Cerebellar nuclear complex (tissue), 1 donor: ENCODE measurements around the gene FAM107B.
"Not testable (repeated sequence)": the region's sequence is repeated elsewhere in the genome, so short reads cannot be mapped to it uniquely, and the experiment has no call there.

ENCODE experiments used
- DNase-seq, 2 experiments: peaks; one replicate each; lab custom pipeline; 2025; lab: John Stamatoyannopoulos, UW

FAM107B gene

DNA sequence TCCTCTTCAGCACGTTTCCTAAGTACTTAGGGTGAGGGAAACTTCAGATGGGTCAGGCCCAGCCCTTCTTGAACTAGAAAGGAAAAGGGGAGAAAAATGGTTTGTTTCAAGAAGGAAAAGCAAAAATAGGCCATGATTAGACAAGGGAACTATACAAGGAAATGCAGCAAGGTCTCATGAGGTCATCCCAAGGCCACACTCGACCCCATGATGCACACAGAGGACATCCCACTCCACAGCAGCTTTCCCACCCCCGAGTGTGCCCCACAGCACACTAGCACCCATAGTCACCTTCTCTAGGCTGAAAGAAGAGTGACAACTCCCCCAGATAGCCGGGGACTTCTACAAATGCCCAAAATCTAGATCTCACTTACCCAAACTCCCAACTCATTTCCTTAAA lies 173.4 kb downstream of the FAM107B start:
- no peak for DNase-seq

- DNase-seq: no peak
Measured at GRCh38 chr10:14600065-14600464, 174.6 kb downstream of the FAM107B start.

DNA sequence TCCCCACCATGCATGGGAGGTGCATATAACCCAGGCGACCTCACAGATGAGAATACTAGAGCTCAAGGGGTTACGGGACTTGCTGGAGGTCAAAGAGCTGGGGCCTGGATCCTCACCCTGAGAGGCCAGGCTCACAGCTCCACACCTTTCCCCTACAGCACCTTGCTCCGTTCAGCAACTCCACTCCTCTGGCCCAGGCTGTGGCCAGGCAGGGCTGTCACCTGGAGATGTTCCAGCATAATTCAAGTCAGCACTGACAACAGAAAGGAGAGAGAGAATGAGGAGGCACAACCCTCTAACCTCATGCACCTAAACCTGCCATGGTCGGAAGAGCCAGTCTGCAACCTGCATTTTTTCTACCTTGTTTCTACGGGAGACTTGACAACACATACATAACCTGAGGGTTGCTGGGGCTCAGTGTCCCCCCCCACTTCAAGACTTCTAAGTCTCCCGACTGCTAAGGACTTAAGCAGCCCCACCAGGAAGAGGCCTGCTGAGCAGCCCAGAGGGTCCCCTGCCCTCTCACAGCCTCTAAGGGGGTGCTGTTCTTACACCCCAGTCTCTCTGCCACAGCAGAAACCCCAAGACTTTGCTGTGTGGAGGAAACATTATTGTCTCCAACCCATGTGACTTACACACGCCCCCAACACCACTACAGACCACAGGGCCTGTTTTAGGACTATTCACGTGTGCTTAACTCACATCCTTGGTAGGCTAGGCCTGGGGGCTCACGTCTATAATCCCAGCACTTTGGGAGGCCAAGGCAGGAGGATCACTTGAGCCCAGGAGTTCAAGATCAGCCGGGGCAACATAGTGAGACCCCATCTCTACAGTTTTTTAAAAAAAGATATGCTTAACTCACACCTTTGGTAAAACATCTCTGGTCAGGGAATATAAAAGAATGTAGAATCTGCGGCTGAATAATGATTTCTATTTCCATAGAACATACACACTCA lies 175.6 kb downstream of the FAM107B start:
- DNase-seq: no peak

- no peak for DNase-seq
Measured at GRCh38 chr10:14595526-14596182, 179.0 kb downstream of the FAM107B start.

DNA sequence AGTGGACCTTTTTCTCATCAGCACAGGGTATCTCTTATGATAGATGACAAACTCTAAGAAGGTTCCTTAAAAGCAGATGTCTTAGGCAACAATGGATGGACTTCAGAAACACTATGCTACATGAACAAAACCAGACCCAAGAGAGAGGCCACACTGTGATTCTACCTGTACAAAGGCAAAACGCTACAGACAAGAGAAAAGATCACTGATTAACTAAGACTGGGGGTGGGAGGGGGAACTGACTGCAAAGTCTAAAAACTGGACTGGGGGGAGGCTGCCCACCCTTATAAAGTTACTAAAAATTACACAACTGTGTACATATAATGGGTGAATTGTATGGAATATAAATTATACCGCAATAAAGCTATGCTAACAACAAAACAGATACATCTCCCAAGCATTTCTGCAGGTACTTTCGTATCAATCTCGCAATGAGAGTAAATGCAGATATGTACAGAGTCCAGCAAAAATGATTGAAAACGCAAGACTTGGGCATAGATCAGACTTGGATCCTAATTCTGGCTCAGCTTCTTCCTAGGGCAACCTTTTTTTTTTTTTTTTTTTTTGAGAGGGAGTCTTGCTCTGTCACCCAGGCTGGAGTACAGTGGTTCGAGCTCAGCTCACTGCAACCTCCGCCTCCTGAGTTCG lies 179.7 kb downstream of the FAM107B start:
- no peak for DNase-seq

- no peak for DNase-seq
Measured at GRCh38 chr10:14593806-14594205, 180.9 kb downstream of the FAM107B start.

DNA sequence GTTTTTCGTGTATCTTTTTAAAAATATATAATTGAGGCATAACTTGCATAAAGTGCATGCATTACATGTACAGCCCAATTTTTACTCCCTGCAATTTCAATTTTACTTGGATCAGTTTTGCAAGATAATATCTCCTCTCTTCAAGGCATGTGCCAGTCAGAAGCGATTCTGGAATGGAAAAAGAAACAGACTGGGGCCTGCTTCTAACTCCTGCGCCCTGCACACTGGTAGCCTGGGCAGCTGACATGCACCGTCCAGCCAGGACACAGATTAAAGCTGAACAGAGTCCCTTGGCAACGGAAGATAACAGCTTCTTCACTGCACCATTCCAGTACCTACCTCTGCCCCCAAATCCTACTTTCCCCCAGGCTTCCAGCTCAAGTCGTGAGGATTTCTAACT lies 182.1 kb downstream of the FAM107B start:
- no peak for DNase-seq

- no peak for DNase-seq
Measured at GRCh38 chr10:14592026-14592425, 182.7 kb downstream of the FAM107B start.

- DNase-seq: not testable (repeated sequence)
Measured at GRCh38 chr10:14588938-14589294, 185.8 kb downstream of the FAM107B start.

GRCh38 chr10:14588084-14588937 lies 186.4 kb downstream of the FAM107B start:
- no peak for DNase-seq

DNA sequence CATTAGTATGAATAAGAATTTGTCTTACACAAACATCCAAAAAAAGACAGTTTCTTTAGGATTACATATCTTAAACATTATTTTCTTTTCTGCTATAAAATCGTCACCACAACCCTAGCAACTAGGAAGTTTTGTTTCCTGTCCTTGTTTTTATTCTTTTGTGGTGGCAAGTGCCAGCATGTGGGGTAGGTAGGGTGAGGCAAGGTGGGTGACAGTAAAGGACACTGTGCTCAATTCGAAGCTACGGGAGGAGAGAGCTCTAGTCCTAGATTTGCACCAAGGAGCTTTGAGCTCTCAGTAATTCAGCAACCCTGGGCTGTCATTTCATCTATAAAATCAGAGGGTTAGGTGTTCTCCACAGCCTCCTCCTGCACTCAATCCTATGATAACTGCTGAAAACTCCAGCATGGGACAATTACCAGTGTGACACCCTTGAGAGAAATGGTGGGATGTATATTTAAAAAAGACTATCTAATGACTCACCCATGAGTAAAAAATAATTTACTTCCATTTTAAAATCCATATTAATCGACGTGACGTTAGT lies 187.1 kb downstream of the FAM107B start:
- DNase-seq: no peak

- no peak for DNase-seq
Measured at GRCh38 chr10:14586901-14587300, 187.8 kb downstream of the FAM107B start.

GRCh38 chr10:14585287-14586193 lies 189.2 kb downstream of the FAM107B start:
- DNase-seq: no peak

DNA sequence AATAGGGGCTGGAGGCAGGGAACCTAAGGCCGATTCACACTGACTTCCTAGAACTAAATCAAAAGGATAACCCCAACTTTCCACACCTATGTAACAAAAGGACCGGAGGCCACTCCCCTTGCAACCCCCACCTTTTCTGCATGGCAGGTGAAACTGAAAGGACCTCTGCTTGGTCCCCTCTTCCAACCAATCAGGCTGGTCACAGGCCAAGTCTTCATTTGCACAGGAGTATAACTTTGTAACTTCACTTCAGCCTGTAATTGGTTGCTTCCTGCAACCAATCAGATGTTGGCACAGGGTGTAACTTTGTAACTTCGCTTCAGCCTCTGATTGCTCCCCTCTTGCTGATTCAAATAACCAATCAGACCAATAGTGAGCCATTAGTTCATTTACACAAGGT lies 190.0 kb downstream of the FAM107B start:
- no peak for DNase-seq

DNA sequence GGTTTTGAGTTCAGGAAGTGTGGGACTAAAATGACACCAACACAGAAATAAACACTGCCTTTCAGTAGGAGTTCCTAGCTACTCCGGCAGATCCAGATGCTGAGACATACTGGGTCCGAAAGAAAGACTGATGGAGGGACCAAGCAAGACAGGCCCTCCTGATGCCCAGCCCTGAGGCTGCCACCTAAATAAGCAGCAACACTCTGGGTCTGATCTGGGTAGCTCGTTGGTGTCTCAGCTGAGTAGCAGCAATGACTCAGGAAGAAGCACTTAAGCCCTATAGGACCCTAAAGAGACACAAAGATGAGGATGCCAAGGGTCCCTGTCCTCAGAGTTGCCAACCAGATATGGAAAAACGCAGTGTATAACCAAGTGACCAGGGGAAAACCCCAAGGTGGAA lies 190.7 kb downstream of the FAM107B start:
- DNase-seq: no peak

DNA sequence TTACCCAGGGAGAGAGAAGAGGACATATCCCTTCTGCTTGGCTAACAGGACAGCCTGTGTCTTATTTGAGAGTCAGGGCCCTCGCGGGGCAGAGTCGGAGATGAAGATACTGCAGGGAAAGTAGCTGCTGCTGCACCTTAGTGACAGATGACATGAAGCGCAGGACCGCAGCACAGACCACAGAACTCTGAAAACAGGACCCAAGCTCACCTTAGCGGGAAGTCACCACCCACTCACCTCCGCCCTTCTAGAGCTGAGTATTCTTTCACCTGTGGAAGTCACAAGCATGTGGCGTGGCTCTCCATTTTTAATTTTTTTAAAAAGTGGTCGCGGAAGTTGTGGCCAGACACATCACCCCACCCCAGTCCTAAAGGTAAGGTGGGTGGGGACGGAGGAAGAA lies 191.4 kb downstream of the FAM107B start:
- DNase-seq: no peak

GRCh38 chr10:14581553-14582321 lies 193.0 kb downstream of the FAM107B start:
- DNase-seq: no peak

- no peak for DNase-seq
Measured at GRCh38 chr10:14580671-14581332, 193.9 kb downstream of the FAM107B start.

DNA sequence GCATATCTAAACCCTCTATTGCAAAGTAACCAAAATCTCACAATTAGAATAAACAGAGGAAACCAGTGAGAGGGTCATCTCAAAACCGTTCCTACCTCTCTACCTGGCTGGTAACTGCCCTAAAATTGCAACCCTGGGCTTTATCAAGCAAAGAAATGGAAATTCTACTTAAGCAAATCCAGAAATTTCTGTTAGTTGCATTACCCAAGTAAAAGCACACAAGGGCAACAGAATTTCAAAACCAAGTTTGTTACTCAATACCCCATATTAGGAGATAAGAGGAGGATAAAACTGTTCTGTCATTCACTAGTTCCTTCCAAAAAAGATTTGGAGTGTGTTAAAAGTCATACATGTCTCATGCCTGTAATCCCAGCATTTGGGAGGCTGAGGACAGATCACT lies 195.3 kb downstream of the FAM107B start:
- no peak for DNase-seq
